Muscle of arm (tissue), 12 donors: ENCODE results near the gene PBX1. TPM values are rescaled to one million over a fixed set of nuclear protein-coding genes. Genes with fewer than 3 reads are reported as not detected.
"Not testable (repeated sequence)": the region's sequence is repeated elsewhere in the genome, so short reads cannot be mapped to it uniquely, and the experiment has no call there.

Experiments used
- DNase-seq: peaks from one replicate; pipeline ENCODE4 v3.0.0-alpha.2; 2013
- polyA plus RNA-seq, 12 donors: library from polyadenylated mRNA; unstranded; fragments of 120-200 nt; gene quantifications; one replicate each; pipeline ENCODE4 v1.2.1, GENCODE V29; 2013; ENCODE audit not compliant: insufficient read length in 12 of 12

The PBX1 gene
- polyA plus RNA-seq, 12 donors: 51.0 to 92.3 (median 66.6) TPM

DNA sequence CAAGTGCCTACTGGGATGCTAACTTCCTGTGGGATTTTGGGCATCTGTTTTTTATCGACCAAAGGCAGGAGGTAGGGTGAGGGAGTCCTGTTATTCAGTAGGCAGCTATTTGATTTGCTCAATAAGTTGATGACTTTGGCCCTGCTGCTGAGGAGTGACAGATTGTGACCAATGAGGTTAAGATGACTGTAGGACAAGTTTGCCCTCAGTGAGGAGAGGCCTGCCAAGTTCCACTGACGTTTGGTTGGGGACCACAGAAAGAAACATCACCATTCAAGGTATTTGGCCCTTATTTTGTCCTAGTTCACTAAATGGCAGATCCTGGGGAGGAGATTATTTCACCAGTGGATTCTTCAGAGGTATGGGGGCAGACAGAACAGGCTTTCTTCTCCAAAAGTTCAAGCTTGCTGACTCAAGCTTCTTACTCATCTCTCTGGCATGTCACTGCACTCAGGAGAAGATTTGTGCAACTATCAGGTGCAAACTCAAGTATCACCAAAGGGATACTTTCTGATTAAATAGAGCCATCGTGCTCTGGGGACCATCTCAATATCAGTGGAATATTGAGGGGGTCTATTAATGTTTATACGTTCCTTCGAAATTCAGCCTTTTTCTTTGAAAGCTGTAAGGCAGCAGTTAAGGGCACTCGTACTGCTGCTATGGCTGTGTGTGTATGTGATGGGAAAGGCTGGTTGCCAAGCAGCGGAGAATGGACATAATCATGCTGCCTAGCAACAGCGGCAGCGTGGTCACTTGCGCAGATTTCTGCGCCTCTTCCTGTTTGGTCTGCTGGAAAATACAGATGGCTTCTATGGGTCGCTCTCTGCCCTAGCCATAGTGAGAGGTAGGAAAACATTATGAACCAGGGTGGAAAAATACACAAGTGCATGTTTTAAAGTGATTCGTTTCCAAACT lies 78.7 kb downstream of the PBX1 start:
- DNase-seq: peak; percentile 49

DNA sequence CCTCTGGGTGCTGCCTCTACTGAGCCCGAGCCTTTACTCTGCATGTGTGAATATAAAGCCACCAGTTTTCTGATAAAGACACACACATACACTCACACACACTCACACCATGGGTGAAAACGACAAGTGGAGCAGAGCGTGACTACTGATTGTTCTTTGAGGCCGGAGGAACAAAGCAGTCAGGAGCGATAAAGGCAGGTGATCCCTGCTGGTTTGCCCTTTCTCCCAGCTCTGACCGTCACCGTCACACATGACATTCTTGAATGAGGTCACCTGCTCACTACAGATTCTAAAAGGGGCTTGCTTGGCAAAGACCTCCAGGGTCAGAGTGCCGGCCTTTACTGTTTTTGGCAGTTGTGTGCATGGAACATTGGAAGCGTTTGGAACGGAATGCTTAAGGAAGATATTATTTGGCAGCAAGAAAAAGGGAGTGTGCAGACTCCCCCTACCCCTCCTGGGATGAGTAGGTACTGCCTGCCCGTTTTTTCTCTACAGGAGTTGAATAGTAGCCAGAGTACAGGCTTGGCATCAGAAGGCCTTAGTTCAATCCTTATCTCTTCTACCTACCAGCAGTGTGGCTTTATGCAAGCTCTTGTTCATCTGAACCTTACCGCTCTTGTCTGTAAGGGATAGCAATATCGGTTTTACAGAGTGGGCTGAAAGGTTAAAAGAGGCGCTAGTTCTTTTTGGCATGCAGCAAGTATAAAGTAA lies 79.7 kb downstream of the PBX1 start:
- no peak for DNase-seq

DNA sequence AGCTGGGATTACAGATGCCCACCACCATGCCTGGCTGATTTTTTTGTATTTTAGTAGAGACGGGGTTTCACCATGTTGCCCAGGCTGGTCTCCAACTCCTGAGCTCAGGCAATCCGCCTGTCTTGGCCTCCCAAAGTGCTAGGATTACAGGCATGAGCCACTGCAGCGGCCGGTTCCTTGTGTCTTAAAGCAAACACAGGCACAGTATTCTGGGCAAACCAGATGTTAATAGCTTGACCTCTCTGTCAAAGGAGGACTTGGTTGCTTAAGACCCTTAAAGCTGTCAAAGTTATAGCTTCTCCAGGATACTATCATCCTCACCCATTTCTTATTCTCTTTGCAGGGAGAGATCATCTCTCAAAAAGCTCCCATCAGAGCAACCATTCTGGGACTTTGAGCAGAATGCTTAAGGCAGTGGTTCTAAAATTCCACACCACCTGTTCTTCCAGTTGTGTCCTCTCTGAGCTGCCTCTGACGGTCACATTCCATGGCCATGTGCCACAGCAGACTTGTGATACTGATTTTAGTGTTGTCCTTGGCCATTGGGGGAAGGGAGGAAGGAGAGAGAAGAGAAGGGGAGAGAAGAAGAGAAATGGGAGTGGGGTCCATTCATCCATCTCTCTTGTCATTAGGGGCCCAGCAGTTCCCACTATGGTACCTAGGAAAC lies 81.8 kb downstream of the PBX1 start:
- DNase-seq: no peak

DNA sequence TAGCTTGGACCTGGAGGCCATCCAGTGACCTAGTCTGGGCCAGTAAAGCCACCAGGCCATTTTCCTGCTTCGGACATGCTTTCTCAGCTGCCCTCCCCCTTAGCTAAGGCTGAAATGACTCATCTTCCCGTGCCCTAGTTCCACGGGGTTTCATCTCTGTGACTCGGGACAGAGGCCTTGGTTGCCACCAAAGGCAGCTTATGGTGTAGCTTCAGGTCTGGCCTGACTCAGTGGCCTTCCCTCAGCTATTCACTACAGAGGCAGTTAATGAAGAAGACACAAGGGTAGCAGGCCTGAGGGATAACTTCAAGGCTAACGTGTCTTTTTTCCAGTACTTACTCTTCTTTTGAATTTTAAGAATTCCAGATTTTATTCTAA lies 82.4 kb downstream of the PBX1 start:
- no peak for DNase-seq

DNA sequence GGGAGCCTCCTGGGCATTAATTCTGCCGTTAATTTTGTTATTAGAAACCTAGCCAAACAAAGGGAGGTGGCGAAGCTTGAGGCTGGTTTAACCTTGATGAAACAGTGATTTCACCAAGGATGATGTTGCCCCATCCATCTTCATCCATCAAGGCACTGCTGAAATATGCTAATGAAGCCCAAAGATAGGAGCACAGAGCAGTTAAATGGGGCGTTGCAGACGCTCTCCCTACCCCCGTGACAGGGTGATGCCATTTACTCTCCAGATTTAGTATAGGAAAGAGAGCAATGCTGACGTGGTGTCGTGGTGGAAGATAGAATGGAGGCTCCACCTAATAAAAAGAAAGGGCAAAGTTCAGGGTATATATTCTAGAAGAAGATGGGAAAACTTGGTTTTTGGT lies 84.0 kb downstream of the PBX1 start:
- no peak for DNase-seq

DNA sequence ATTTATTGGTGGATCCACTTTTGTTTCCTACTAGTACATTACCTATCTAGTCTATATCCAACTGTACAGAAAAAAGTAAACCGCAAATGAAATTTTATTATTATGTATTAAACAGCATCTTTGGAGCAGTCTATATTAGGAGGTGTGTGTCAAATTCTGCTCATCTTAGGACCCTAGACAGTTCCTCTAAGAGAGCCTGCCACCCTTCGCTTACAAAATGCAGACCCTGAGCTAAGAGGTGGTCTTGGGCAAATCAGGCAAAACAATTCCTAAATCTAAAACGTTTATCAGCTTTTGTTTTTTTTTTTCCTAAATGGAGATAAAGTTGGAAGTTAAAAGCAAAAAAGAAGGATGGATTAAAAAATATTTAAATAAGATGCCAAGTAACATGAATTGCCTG lies 85.3 kb downstream of the PBX1 start:
- no peak for DNase-seq

DNA sequence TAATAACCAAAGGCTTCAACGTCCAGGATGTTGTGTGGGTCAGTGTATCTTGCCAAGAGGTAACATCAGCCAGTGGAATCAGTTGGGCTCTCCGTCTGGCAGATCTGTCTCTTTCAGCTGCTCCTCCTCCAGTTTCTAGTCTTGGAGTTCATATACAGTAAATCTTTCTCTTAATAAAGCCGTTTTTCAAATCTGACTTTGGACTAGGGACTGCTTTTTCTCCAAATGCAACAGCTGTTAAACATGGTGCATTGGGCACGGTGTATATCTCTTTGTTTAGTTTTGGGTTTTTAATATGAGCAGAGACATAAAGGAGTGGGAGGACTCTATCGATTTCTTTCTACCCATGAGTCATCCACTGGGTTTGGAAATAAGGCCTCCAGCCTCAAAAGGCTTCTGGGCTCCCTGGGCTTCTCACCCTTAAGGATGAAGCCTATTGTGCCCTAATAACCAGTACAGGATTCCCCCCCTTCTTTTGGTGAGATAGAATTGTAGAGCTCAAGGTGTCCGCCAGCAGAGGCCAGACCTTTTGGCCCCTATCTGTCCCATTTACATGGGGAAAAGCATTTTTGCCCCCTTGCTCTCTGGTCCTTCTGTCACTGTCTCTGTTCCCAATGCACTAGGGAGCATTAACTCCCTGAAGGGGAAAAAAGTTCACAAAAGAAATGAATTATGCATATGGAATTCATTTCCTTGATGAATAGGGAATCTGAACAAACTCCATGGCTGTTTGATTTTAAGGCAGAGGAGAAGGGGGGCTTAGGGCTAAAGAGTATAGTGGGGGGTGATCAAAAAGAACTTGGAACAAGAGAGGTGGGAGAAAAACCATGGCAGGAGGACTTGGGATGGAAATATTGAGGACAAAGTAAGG lies 86.0 kb downstream of the PBX1 start:
- peak; percentile 56 for DNase-seq

DNA sequence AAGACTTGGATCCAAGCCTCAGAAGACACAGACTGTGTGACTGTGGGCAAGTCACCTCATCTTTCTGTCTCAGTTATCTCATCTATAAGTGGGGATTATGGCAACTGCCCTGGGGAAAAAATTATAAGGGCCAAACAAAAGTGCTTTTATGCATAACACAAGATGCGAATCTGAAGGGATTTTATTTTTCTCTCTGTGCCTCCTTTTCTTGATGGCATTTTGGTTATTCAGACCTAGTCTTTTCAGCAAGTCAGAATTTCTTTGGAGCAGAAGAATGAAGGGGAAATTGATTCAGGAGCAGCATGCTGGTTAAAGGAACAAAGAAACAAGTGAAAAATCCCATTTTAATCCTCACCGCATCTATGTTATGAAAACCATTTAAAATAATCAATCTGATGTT lies 86.9 kb downstream of the PBX1 start:
- DNase-seq: no peak

DNA sequence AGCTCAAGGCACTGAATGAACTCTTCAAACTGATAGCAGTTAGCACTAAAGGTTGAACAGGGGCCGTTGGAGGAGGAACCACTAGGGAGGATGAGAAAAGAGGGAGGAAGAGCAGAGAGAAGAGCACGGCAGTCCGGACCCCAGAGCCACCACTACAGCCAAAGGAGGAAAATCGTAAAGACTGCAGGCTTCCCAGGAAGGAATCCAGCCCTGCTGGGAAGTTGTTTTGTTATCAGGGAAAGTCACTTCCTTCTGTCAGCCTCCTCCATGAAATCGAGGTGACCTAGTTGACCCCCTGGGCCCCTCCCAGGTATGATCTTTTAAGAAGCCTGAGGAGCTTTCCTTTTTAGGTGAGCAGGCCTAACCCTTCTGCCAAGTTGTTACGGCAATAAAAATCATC lies 88.2 kb downstream of the PBX1 start:
- DNase-seq: no peak

DNA sequence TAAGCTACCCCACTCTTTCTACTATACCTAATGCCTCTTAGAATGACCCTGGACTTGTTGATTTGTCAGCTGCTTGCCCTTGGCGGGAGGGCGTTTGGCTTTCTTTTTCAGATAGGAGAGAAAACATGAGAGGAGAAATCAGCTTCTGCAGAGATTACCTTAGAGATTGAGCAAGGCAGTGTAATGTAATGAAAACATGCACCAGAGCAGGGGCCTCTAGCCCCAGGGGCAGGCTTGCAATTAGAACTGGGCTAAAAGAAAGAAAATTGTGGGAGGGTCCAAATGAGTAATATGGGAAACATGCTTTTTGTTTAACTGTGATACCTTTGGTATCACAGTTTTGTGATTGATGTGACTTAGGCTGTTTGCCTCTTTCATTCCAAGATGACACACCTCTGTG lies 89.7 kb downstream of the PBX1 start:
- no peak for DNase-seq

DNA sequence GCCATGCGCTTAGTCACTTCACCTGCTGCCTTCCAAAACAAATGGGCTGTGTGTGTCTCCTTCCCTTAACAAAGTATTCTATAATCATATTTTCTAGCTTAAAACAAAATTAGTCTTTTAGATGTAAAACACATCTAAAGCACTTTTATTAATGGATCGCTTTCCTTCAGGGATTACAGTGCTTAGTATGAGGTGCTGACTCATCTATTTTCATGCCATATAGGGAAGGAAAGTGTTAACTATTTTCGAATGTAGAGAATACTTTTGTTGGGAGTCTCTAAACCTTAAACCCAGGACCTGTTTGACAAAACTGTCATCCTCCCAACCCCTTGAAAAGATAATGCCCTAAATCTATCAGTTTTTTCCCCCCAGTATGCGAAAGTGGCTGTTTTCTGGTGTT lies 90.2 kb downstream of the PBX1 start:
- DNase-seq: no peak

DNA sequence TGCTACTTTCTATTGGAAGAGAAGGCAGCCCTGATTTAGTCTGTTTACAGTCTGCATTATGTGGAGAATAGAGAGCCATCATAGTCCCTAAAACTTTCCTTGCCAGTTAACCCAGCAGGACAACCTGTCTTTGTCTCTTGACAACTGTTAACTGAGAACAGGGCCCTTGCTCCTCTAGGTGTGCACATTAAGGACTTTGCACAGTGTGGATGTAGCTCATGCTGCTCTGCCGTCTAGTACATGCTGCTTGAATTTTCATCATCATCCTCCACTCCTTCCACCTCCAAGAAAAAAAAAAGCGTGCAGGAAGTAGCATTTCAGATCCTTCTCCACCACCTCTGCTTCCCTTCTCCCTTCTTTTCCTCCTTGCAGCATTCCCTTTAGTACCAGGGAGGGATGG lies 91.5 kb downstream of the PBX1 start:
- no peak for DNase-seq

DNA sequence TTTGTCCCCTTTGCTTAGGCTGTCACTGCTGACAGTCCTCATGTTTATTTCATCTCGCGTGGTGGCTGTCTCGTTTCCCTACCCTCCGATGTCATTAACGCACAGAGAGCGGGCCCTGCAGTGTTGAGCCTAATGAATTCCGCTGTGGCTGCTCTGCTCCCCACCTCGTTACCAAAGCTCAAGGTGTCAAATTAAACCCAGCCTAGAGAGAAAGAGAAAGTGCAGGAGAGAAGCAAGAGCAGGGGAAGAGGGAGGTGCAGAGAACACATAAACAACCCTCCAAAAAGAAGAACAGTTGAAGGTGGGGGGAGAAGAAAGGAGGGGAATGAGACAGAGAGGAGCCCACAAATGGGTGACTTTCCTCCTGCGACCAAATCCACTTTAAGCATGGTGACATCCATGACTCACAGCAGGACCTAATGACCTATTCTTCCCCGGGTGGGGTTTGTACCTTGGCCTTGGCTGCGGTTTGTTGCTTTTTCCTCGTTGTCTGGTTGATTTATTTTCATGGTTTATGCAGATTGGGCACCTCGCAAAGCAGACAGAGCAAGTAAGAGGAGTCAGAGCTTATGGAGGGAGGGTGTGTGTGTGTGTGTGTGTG lies 92.5 kb downstream of the PBX1 start:
- no peak for DNase-seq

DNA sequence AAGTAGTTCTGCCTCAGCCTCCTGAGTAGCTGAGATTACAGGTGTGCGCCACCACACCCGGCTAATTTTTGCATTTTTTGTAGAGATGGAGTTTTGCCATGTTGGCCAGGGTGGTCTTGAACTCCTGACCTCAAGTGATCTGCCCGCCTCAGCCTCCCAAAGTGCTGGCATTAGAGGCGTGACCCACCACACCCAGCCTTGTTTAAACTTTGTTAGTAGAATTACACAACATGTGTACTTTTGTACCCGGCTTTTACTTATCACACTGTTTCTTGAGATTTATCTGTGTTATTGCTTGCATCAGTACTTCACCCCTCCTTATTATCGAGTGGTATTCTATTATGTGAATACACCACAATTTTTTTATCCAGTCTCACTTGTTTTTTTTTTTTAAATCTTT lies 94.0 kb downstream of the PBX1 start:
- not testable (repeated sequence) for DNase-seq

DNA sequence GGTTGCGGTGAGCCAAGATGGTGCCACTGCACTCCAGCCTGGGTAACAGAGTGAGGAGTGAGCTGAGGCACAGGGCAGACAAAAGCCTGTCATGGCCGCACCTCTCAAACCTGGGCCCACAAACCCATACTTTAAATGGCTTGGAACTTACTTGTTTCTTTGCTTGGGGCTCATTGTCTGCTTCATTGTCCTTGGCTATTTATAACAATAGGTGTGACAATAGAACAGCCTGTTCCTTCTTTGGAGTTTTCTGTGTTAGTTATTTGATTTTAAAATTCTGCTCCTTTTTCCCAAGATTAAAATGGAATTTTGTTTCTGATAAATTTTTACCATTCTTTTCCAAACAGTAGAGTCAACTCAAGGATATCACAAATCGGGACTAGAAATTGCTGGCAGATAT lies 94.7 kb downstream of the PBX1 start:
- no peak for DNase-seq

DNA sequence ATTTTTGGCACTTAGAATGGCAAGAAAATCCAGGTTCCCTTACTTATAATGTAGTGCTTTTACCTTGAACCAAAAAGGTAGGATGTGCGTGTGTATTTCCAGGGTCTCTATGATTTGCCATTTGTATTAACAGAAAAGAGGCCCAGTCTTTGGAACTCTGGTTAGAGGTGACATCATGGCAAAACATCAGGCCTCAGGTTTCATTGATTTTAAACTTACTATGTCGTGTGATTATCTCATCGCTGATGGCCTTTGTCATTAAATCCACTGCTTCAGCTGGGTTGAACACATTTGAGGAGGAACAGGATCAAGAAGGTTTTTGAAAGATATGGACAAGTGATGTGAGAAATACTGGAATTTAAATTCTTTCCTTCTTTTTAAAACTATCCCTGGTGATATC lies 95.2 kb downstream of the PBX1 start:
- DNase-seq: no peak

DNA sequence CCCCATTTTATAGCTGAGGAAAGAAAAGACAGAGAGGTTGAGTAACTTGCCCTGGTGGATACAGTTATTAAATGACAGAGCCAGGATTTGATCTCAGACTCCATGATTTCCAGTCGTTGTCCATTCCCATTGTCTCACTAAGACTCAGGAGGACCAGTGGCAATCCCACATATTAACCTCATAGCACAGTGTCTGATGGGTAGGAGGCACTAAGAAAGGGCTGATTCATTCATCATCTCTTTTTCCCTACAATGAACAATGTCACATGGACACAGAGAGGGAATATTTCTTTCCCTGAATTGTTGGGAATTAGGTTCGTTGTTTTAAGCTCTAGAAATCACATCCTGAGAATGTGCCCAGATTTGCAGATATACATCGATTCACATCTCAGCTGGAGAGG lies 99.9 kb downstream of the PBX1 start:
- DNase-seq: no peak

DNA sequence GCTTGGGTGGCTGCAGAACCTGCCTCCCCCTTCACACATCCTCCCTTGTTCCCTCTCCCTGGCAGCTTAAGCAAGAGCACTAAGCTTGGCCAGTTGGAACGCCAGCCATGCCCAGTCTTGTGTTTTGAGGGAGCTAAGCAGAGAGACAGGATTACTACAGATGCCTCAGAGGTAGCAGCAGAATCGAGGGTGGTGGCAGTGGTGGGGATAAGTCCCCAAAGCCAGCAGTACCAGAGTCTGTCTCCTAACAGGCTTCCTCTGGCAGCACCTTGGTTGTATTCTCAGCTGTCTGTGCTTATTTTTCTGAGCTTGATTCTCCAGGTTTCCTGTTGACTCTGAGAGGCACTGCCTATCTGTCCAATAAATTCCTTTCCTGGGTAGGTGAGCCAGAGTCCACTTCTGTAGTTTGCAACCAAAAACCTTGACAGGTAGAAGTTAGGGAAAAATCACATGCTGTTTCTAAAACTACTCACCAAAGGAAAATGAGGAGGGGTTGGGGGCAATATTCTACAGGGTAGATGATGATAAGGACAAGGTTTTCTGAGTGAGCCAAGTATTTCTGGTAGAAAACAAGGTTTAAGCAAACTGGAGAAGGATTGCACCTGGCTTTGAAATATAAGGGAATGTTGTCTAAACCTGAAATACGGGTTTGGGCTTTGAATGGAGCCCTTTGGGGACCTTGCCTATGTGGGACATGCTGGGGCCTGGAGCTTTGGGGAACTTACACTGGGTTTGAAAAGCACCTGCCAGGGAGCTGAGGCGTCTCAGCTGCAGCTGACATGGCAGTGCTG lies 100.8 kb downstream of the PBX1 start:
- no peak for DNase-seq

DNA sequence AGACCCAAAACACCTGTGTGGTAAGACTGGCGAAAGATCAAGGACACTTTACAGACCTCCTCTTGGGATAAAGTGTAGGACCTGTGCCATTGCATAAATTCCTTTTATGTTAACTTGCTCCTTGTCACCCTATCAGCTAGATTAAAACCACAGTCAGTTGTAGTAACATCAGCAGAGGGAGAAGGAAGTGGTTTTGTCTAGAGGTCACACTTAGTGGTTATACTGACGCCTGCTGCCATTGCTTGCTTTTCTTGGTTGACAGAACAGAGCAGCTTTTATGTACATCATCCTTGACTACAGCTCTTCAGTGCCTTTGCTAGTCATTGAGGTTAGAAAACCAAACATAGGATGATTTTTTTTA lies 101.4 kb downstream of the PBX1 start:
- DNase-seq: no peak

DNA sequence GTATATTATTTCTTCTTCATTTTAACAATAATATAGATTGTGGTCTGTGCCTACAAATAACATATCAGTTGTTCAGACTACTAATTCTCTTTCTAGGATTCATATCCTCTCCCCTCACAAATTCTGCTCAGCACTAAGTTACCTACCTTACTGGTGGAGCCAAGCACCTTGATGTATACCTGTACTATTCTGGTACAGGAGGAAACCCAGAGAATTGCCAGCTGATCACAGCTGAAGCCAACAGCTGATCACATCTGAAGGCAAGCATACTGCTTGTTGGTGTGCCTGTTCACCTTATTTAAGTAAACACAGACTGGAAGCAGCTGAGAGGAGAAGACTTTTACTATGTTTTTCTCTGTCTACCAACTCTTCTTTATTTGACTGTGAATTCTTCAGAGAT lies 101.8 kb downstream of the PBX1 start:
- DNase-seq: no peak

DNA sequence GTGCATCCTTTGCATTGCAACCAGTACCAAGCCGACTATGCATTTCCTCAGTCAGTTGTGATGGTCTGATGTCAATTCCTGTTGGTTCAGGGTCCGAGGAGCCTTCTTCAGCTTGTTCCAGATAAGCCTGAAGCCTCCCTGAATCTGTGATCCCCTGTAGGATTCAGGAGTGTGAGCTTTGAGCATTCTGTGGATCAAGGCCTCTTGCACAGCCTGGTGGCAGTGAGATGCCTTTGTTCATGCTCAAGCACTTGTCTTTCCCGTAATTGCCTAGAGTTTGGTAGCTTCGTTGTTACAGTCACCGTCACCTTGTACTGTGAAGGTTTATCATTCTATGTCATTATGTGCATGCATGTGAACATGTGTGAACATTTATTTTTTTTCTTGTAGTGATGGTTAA lies 103.5 kb downstream of the PBX1 start:
- DNase-seq: no peak
